HepG2 (cell line): ENCODE data around the gene LRRC8E. TPM values are rescaled to one million over a fixed set of nuclear protein-coding genes. Genes with fewer than 3 reads are reported as not detected.
A peak's percentile ranks its signal among the peaks of the same experiment; 100 is the strongest.

ENCODE experiments used
- ARNT ChIP-seq: fragments of 450-650 bp; IDR thresholded peaks from 2 replicates; pipeline ENCODE4 v1.6.1; 2017
- BCL3 ChIP-seq: sonication (generic); formaldehyde crosslinking; IDR thresholded peaks from 2 replicates; pipeline ENCODE4 v1.5.1; 2020; ENCODE audit warnings: mild to moderate bottlenecking, missing genetic modification reagents, moderate library complexity
- DPF2 ChIP-seq: sonication (generic); formaldehyde crosslinking; IDR thresholded peaks from 2 replicates; pipeline ENCODE4 v1.4.0; 2020; ENCODE audit warnings: mild to moderate bottlenecking, low read depth, missing genetic modification reagents, borderline replicate concordance
- GABPB1 ChIP-seq: IDR thresholded peaks from 2 replicates; pipeline ENCODE4 v1.6.1; 2016; ENCODE audit warnings: mild to moderate bottlenecking, missing genetic modification reagents, moderate library complexity, missing compliant biosample characterization
- IKZF4 ChIP-seq: sonication (generic); formaldehyde crosslinking; IDR thresholded peaks from 2 replicates; pipeline ENCODE4 v1.5.1; 2020; ENCODE audit warnings: borderline replicate concordance, mild to moderate bottlenecking, low read depth, missing genetic modification reagents; ENCODE audit errors: not compliant biosample characterization
- SKIL ChIP-seq: sonication (generic); formaldehyde crosslinking; IDR thresholded peaks from 2 replicates; pipeline ENCODE4 v1.8.0; 2022; ENCODE audit warnings: missing genetic modification reagents, mild to moderate bottlenecking, moderate library complexity, borderline replicate concordance
- TAF15 ChIP-seq: fragments of 200-400 bp; formaldehyde crosslinking; IDR thresholded peaks from one replicate; pipeline ENCODE4 v1.6.1; 2018; ENCODE audit warnings: mild to moderate bottlenecking, low read depth, low read length; ENCODE audit not compliant: poor library complexity, severe bottlenecking
- TOPORS ChIP-seq: sonication (generic); formaldehyde crosslinking; IDR thresholded peaks from 2 replicates; pipeline ENCODE4 v1.8.0; 2023; ENCODE audit warnings: mild to moderate bottlenecking, missing genetic modification reagents
- TRIM24 ChIP-seq: sonication (generic); formaldehyde crosslinking; IDR thresholded peaks from 2 replicates; pipeline ENCODE4 v1.8.0; 2022; ENCODE audit warnings: mild to moderate bottlenecking, missing genetic modification reagents
- ZBTB49 ChIP-seq: sonication (generic); formaldehyde crosslinking; IDR thresholded peaks from 2 replicates; pipeline ENCODE4 v1.4.0; 2020; ENCODE audit warnings: missing genetic modification reagents, borderline replicate concordance
- ZMAT3 ChIP-seq: sonication (generic); formaldehyde crosslinking; conservative IDR thresholded peaks from 2 replicates; pipeline ENCODE4 v1.7.0; 2021; ENCODE audit warnings: missing genetic modification reagents
- ZNF143 ChIP-seq: sonication (generic); formaldehyde crosslinking; IDR thresholded peaks from 2 replicates; pipeline ENCODE4 v1.4.0; 2020; ENCODE audit warnings: missing genetic modification reagents
- ZNF20 ChIP-seq: sonication (generic); formaldehyde crosslinking; IDR thresholded peaks from 2 replicates; pipeline ENCODE4 v1.4.0; 2020; ENCODE audit warnings: mild to moderate bottlenecking, moderate library complexity, missing genetic modification reagents
- ZNF225 ChIP-seq: sonication (generic); formaldehyde crosslinking; IDR thresholded peaks from 2 replicates; pipeline ENCODE4 v1.4.0; 2020; ENCODE audit warnings: mild to moderate bottlenecking, missing genetic modification reagents
- ZNF550 ChIP-seq: sonication (generic); formaldehyde crosslinking; IDR thresholded peaks from 2 replicates; pipeline ENCODE4 v1.4.0; 2020; ENCODE audit warnings: mild to moderate bottlenecking, missing genetic modification reagents, borderline replicate concordance
- ZNF598 ChIP-seq: sonication (generic); formaldehyde crosslinking; IDR thresholded peaks from 2 replicates; pipeline ENCODE4 v1.5.1; 2020; ENCODE audit warnings: mild to moderate bottlenecking, missing genetic modification reagents, borderline replicate concordance
- polyA plus RNA-seq, 8 experiments: library from polyadenylated mRNA; depleted of rRNA in 3 of 8; stranded (reverse) in 7 of 8; unstranded in 1 of 8; fragments of >200 nt; fragmentation: Illumina TruSeq in 4 of 8; extraction: Trizol in 4 of 8; gene quantifications; 2 replicates each; pipeline versions ENCODE4 v1.2.1 to v1.2.3, GENCODE V29; 2011 to 2016; ENCODE audit warnings: low read depth in 4 of 8, missing spikeins in 1 of 8, mixed read lengths in 1 of 8; ENCODE audit not compliant: insufficient read depth in 1 of 8
- total RNA-seq, 5 experiments: library from RNA; depleted of rRNA; stranded (reverse); fragments of >200 nt; fragmentation: Illumina TruSeq; extraction: Trizol; gene quantifications; 2 replicates each; pipeline ENCODE4 v1.2.3, GENCODE V29; 2016; ENCODE audit warnings: low read depth in 1 of 5
- TF ChIP-seq, protein P1 (sequence below): sonication (generic); formaldehyde crosslinking; IDR thresholded peaks from 2 replicates; pipeline ENCODE4 v1.5.0; 2020; ENCODE audit warnings: mild to moderate bottlenecking, missing genetic modification reagents, moderate library complexity
- TF ChIP-seq, protein P2 (sequence below): sonication (generic); formaldehyde crosslinking; IDR thresholded peaks from 2 replicates; pipeline ENCODE4 v1.8.1; 2023; ENCODE audit warnings: mild to moderate bottlenecking, moderate library complexity, missing genetic modification reagents
- TF ChIP-seq, protein P3 (sequence below): sonication (generic); formaldehyde crosslinking; IDR thresholded peaks from 2 replicates; pipeline ENCODE4 v1.4.0; 2020; ENCODE audit warnings: missing genetic modification reagents

Gene LRRC8E
- total and polyA plus RNA-seq, 2 of the 13 experiments (the other 11 are each of a cell fraction or from before 2014, with no cell fraction given), result 8.0 to 10.3 TPM

DNA sequence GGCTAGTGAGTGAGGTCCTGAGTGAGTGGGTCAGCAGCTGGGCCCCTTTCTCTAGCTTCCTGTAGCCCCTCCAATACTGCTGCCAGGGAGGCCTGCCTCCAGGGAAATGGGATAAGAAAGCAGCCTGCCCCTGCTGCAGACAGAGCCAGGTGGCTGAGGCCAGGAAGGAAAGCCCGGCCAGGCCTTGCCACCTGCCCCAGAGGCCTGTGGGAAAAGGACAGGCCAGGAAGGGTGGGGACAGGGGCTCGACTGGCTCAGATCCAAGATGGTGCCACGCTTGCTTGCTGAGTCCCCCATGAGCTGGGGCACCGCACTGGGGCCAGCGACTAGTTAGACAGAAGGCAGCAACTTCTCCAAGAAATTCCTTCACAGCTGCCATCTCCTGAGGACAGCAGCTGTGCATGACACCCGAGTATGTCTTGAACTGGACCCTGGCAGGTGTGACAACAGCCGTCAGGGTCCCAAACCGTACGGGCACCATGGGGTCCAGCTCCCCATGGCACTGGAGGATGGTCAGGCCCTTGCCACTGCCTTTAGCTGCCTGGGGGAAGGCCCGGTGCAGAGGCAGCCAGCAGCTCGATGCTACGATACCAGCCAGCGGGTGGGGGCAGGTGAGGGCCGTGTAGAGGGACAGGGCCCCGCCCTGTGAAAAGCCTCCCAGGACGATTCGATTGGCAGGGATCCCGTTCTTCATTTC is 9.1 kb upstream of the LRRC8E start (continued):
- TF ChIP-seq, protein P1, sequence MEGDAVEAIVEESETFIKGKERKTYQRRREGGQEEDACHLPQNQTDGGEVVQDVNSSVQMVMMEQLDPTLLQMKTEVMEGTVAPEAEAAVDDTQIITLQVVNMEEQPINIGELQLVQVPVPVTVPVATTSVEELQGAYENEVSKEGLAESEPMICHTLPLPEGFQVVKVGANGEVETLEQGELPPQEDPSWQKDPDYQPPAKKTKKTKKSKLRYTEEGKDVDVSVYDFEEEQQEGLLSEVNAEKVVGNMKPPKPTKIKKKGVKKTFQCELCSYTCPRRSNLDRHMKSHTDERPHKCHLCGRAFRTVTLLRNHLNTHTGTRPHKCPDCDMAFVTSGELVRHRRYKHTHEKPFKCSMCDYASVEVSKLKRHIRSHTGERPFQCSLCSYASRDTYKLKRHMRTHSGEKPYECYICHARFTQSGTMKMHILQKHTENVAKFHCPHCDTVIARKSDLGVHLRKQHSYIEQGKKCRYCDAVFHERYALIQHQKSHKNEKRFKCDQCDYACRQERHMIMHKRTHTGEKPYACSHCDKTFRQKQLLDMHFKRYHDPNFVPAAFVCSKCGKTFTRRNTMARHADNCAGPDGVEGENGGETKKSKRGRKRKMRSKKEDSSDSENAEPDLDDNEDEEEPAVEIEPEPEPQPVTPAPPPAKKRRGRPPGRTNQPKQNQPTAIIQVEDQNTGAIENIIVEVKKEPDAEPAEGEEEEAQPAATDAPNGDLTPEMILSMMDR (CRISPR knock-in tag), result peak; percentile 13; the same call in 1 of the 2 replicates
- TF ChIP-seq ZMAT3 (CRISPR knock-in tag), result no peak
- no peak for TF ChIP-seq TRIM24 (CRISPR knock-in tag)
- TF ChIP-seq ARNT, result no peak
- TF ChIP-seq ZNF550 (CRISPR knock-in tag), result no peak
- TF ChIP-seq, protein P2, sequence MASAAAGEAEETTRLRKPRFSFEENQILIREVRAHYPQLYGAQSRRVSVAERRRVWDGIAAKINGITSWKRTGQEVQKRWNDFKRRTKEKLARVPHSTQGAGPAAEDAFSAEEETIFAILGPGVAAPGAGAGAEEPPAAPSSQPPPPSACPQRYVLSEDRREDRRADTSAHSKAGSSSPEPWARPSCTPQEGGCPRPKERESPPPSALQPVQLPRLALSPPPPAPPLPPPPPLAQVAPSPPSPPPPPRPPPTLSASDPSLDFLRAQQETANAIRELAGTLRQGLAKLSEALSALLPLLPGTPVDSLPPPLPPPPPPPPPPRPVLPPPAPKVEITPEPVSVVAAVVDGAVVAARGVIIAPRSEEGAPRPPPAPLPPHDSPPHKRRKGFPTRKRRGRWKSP (CRISPR knock-in tag), result no peak
- TF ChIP-seq IKZF4 (CRISPR knock-in tag), result no peak
- no peak for TF ChIP-seq GABPB1 (CRISPR knock-in tag)
- no peak for TF ChIP-seq TAF15
- TF ChIP-seq ZNF225, result no peak
- TF ChIP-seq TOPORS (CRISPR knock-in tag), result no peak
- 0 out of 2 replicates have a peak, but pooled peaks have one; percentile 57 for TF ChIP-seq BCL3 (CRISPR knock-in tag)
- no peak for TF ChIP-seq SKIL (CRISPR knock-in tag)
- TF ChIP-seq, protein P3, sequence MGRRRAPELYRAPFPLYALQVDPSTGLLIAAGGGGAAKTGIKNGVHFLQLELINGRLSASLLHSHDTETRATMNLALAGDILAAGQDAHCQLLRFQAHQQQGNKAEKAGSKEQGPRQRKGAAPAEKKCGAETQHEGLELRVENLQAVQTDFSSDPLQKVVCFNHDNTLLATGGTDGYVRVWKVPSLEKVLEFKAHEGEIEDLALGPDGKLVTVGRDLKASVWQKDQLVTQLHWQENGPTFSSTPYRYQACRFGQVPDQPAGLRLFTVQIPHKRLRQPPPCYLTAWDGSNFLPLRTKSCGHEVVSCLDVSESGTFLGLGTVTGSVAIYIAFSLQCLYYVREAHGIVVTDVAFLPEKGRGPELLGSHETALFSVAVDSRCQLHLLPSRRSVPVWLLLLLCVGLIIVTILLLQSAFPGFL (CRISPR knock-in tag), result no peak
- 0 out of 2 replicates have a peak, but pooled peaks have one; percentile 48 for TF ChIP-seq ZNF598 (CRISPR knock-in tag)
- TF ChIP-seq DPF2 (CRISPR knock-in tag), result no peak
- no peak for TF ChIP-seq ZNF20
- TF ChIP-seq ZNF143 (CRISPR knock-in tag), result peak; percentile 65; the same call in 1 of the 2 replicates
- no peak for TF ChIP-seq ZBTB49 (CRISPR knock-in tag)
